Astrocyte (in vitro differentiated cells and primary cell): ENCODE measurements around the gene ALDH3A1. TPM values are rescaled to one million over a fixed set of nuclear protein-coding genes. Genes with fewer than 3 reads are reported as not detected.

Experiments used
- DNase-seq: peaks from one replicate; pipeline ENCODE4 v3.0.0-alpha.2; 2010; ENCODE audit warnings: low read depth
- FAIRE-seq: peaks from 2 replicates; lab custom pipeline; 2011; peaks lifted over from hg19 to GRCh38; lab: Jason Lieb, UNC
- H2AFZ ChIP-seq: 2 replicates; pipeline ENCODE4 v1.6.0; 2012; ENCODE audit warnings: low read depth, low read length, inconsistent platforms
- H3K27ac ChIP-seq: 2 replicates; pipeline ENCODE4 v1.5.1; 2011; ENCODE audit warnings: low read depth, low read length, inconsistent platforms
- H3K27me3 ChIP-seq: 2 replicates; pipeline ENCODE4 v1.6.0; 2011; ENCODE audit warnings: low read length, inconsistent platforms; ENCODE audit not compliant: insufficient read depth
- H3K36me3 ChIP-seq: 2 replicates; pipeline ENCODE4 v1.5.1; 2011; ENCODE audit warnings: low read length, inconsistent platforms; ENCODE audit not compliant: insufficient read depth
- H3K4me1 ChIP-seq: 2 replicates; pipeline ENCODE4 v1.5.1; 2011; ENCODE audit warnings: low read length, inconsistent platforms; ENCODE audit not compliant: insufficient read depth
- H3K4me2 ChIP-seq: 2 replicates; pipeline ENCODE4 v1.6.0; 2012; ENCODE audit warnings: low read length, inconsistent platforms
- H3K4me3 ChIP-seq: 2 replicates; pipeline ENCODE4 v1.5.1; 2011; ENCODE audit warnings: low read depth, mild to moderate bottlenecking, low read length, inconsistent platforms; ENCODE audit not compliant: insufficient read depth
- H3K79me2 ChIP-seq: 2 replicates; pipeline ENCODE4 v1.6.0; 2012; ENCODE audit warnings: mild to moderate bottlenecking, low read length, inconsistent platforms; ENCODE audit not compliant: insufficient read depth
- H3K9ac ChIP-seq: 2 replicates; pipeline ENCODE4 v1.6.0; 2012; ENCODE audit warnings: mild to moderate bottlenecking, low read length, inconsistent platforms
- H3K9me3 ChIP-seq: 2 replicates; pipeline ENCODE4 v1.5.1; 2012; ENCODE audit warnings: low read depth, mild to moderate bottlenecking, low read length, inconsistent platforms; ENCODE audit not compliant: insufficient read depth
- H4K20me1 ChIP-seq: 2 replicates; pipeline ENCODE4 v1.6.0; 2012; ENCODE audit warnings: low read length, inconsistent platforms; ENCODE audit not compliant: insufficient read depth
- H3K27ac Mint-ChIP-seq: one replicate; pipeline ENCODE4 v1.8.0; 2021; ENCODE audit warnings: mild to moderate bottlenecking, mixed read lengths; ENCODE audit not compliant: unreplicated experiment
- H3K27me3 Mint-ChIP-seq: one replicate; pipeline ENCODE4 v1.8.0; 2021; ENCODE audit warnings: low read depth, mixed read lengths; ENCODE audit not compliant: unreplicated experiment
- H3K36me3 Mint-ChIP-seq: one replicate; pipeline ENCODE4 v1.8.0; 2021; ENCODE audit warnings: low read depth, mixed read lengths; ENCODE audit not compliant: unreplicated experiment
- H3K4me1 Mint-ChIP-seq: one replicate; pipeline ENCODE4 v1.8.0; 2021; ENCODE audit warnings: low read depth, mixed read lengths; ENCODE audit not compliant: unreplicated experiment
- H3K4me3 Mint-ChIP-seq: one replicate; pipeline ENCODE4 v1.8.0; 2021; ENCODE audit warnings: mild to moderate bottlenecking, moderate library complexity, mixed read lengths; ENCODE audit not compliant: unreplicated experiment
- H3K9me3 Mint-ChIP-seq: one replicate; pipeline ENCODE4 v1.8.0; 2021; ENCODE audit warnings: mild to moderate bottlenecking, mixed read lengths; ENCODE audit not compliant: unreplicated experiment
- EZH2 ChIP-seq: IDR thresholded peaks from 2 replicates; pipeline ENCODE4 v1.6.1; 2012; ENCODE audit warnings: mild to moderate bottlenecking, low read length, inconsistent platforms; ENCODE audit not compliant: insufficient read depth
- total RNA-seq: library from RNA; stranded (reverse); gene quantifications from 2 replicates; pipeline ENCODE4 v1.2.1, GENCODE V29; 2021
- TF ChIP-seq, protein P1 (sequence below): IDR thresholded peaks from 2 replicates; pipeline ENCODE4 v1.5.1; 2011; ENCODE audit warnings: low read depth, mild to moderate bottlenecking, inconsistent platforms, low read length, moderate library complexity; ENCODE audit not compliant: insufficient read depth

The ALDH3A1 gene
- total RNA-seq, 1 donor from 2014 or later: not detected

DNA sequence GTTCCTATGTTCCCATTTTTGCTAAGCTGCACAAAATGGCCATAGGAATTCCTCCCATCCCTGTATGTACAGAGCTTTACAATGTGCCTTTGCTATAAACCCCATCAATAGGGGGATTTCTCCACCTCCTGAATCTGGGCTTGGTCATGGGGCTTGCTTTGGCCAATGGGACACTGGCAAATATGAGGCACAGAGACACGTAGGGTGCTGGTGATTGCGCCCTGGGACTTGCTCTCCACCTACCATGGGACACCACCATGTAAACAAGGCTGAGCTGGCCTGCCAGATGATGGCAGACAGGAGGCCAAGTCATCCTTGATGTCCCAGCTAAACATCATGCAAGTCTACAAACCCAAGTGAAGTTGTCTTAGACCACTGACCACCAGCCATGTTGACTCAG is 15.3 kb upstream of the ALDH3A1 start:
- no peaks in the 10 kb centered on the region for H3K36me3 ChIP-seq
- Mint-ChIP-seq H3K27ac (no peak overlapping the region), H3K36me3 (no peaks in the 10 kb centered on the region), H3K9me3 (peaks cover 2% of the 10 kb centered on the region), H3K4me3 (no peak overlapping the region), H3K4me1 (no peaks in the 10 kb centered on the region), H3K27me3 (peaks cover 49% of the 10 kb centered on the region)
- no peaks in the 10 kb centered on the region for H4K20me1 ChIP-seq
- H3K4me1 ChIP-seq: peaks cover 3% of the 10 kb centered on the region
- no peaks in the 10 kb centered on the region for H3K9me3 ChIP-seq
- H3K4me2 ChIP-seq: no peak overlapping the region
- DNase-seq (no peak), FAIRE-seq (no peak)
- H3K4me3 ChIP-seq: no peak overlapping the region
- no peak overlapping the region for H3K9ac ChIP-seq
- TF ChIP-seq, protein P1, sequence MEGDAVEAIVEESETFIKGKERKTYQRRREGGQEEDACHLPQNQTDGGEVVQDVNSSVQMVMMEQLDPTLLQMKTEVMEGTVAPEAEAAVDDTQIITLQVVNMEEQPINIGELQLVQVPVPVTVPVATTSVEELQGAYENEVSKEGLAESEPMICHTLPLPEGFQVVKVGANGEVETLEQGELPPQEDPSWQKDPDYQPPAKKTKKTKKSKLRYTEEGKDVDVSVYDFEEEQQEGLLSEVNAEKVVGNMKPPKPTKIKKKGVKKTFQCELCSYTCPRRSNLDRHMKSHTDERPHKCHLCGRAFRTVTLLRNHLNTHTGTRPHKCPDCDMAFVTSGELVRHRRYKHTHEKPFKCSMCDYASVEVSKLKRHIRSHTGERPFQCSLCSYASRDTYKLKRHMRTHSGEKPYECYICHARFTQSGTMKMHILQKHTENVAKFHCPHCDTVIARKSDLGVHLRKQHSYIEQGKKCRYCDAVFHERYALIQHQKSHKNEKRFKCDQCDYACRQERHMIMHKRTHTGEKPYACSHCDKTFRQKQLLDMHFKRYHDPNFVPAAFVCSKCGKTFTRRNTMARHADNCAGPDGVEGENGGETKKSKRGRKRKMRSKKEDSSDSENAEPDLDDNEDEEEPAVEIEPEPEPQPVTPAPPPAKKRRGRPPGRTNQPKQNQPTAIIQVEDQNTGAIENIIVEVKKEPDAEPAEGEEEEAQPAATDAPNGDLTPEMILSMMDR: no peak
- no peak for TF ChIP-seq EZH2
- no peak overlapping the region for H3K27ac ChIP-seq
- H3K79me2 ChIP-seq: no peaks in the 10 kb centered on the region
- H2AFZ ChIP-seq: no peak overlapping the region
- peaks cover 13% of the 10 kb centered on the region for H3K27me3 ChIP-seq

DNA sequence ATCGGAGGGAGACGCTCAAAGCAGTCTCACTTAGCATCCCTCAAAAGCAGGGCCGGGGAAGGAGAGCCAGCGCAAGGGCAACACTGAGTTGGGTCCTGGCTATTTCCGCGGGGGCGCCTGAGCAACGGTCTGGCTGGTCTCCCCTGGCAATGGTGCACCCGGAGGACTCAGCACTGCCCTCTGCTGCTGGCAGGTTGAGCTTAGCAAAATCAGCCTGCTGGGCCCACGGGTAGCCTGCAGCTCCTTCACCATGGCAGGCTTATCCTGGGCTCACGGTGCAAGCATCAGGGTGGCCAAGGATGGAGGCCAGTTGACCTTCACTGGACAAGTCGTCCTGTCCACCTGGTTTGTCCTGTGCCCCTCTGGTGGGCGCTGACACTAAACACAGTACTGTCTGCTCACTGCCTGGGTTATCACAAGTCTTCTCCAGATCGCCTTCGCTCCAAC is 14.4 kb upstream of the ALDH3A1 start:
- Mint-ChIP-seq H3K27me3 (peaks cover 51% of the 10 kb centered on the region), H3K27ac (no peak overlapping the region), H3K4me3 (no peak overlapping the region), H3K9me3 (peaks cover 2% of the 10 kb centered on the region), H3K36me3 (no peaks in the 10 kb centered on the region), H3K4me1 (no peaks in the 10 kb centered on the region)
- H3K4me3 ChIP-seq: no peak overlapping the region
- DNase-seq (peak; percentile 32), FAIRE-seq (no peak)
- no peaks in the 10 kb centered on the region for H4K20me1 ChIP-seq
- no peaks in the 10 kb centered on the region for H3K36me3 ChIP-seq
- no peak overlapping the region for H3K9ac ChIP-seq
- H2AFZ ChIP-seq: no peak overlapping the region
- no peaks in the 10 kb centered on the region for H3K79me2 ChIP-seq
- no peaks in the 10 kb centered on the region for H3K9me3 ChIP-seq
- peaks cover 13% of the 10 kb centered on the region for H3K27me3 ChIP-seq
- H3K4me1 ChIP-seq: peaks cover 3% of the 10 kb centered on the region
- H3K27ac ChIP-seq: no peak overlapping the region
- H3K4me2 ChIP-seq: peak overlapping the region; percentile 49
- TF ChIP-seq, protein P1: peak; percentile 68
- TF ChIP-seq EZH2: no peak

DNA sequence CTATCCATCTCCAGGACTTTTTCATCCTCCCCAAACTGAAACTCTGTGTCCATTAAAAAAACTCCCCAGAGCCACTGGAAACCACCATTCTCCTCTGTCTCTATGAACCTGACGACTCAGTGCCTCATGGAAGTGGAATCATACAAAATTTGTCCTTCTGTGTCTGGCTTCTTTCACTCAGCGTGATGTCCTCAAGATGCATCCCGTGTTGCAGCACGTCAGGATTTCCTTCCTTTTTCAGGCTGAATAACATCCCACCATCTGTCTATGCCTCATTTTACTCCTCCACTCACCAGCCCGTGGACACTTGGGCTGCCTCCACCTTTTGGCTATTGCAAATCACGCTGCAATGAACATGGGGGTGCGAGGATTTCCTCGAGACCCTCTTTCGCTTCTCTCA is 12.6 kb upstream of the ALDH3A1 start:
- Histone ChIP-seq H3K4me2 (no peak overlapping the region), H3K9me3 (no peaks in the 10 kb centered on the region), H3K27me3 (peaks cover 15% of the 10 kb centered on the region), H2AFZ (no peak overlapping the region), H3K27ac (no peak overlapping the region), H3K4me1 (peaks cover 3% of the 10 kb centered on the region), H3K9ac (no peak overlapping the region), H4K20me1 (no peaks in the 10 kb centered on the region), H3K79me2 (no peaks in the 10 kb centered on the region), H3K4me3 (no peak overlapping the region), H3K36me3 (no peaks in the 10 kb centered on the region)
- no peaks in the 10 kb centered on the region for H3K36me3 Mint-ChIP-seq
- DNase-seq: no peak
- no peak for FAIRE-seq
- H3K27ac Mint-ChIP-seq: no peak overlapping the region
- H3K27me3 Mint-ChIP-seq: peaks cover 57% of the 10 kb centered on the region
- no peak overlapping the region for H3K4me3 Mint-ChIP-seq
- no peak for TF ChIP-seq EZH2
- TF ChIP-seq, protein P1: no peak
- H3K4me1 Mint-ChIP-seq: no peaks in the 10 kb centered on the region
- H3K9me3 Mint-ChIP-seq: peaks cover 2% of the 10 kb centered on the region
